Psoas muscle (tissue), 8 donors: ENCODE data around the gene TECPR2. TPM values are rescaled to one million over a fixed set of nuclear protein-coding genes. Genes with fewer than 3 reads are reported as not detected.
A peak's percentile ranks its signal among the peaks of the same experiment; 100 is the strongest.

Experiments
- ATAC-seq, 4 donors: fragments of 200-7000 bp; cut with Tn5 transposase; one replicate each; pipeline ENCODE4 v1.9.1; 2020; ENCODE audit warnings: moderate library complexity in 3 of 4, mild to moderate bottlenecking in 2 of 4
- DNase-seq, 2 donors: peaks; one replicate each; pipeline ENCODE4 v3.0.0-alpha.2; 2020
- H3K27ac ChIP-seq: fragments of 200-600 bp; one replicate; pipeline ENCODE4 v1.8.0; 2022
- H3K27me3 ChIP-seq, 3 donors: fragments of 200-600 bp in 1 of 3; one replicate each; pipeline versions ENCODE4 v1.6.1 to v1.8.0; 2013 to 2022; ENCODE audit warnings: low read length in 2 of 3, mild to moderate bottlenecking in 2 of 3, moderate library complexity in 1 of 3; ENCODE audit not compliant: insufficient read depth in 3 of 3
- H3K36me3 ChIP-seq, 2 donors: fragments of 200-600 bp in 1 of 2; one replicate each; pipeline versions ENCODE4 v1.6.1 to v1.8.0; 2013 to 2022; ENCODE audit warnings: low read depth in 1 of 2, mild to moderate bottlenecking in 1 of 2, moderate library complexity in 1 of 2; ENCODE audit not compliant: insufficient read depth in 1 of 2
- H3K4me1 ChIP-seq: fragments of 200-600 bp; one replicate; pipeline ENCODE4 v1.8.0; 2022
- H3K4me3 ChIP-seq: fragments of 200-600 bp; one replicate; pipeline ENCODE4 v1.8.0; 2022; ENCODE audit warnings: mild to moderate bottlenecking
- H3K9me3 ChIP-seq: fragments of 200-600 bp; one replicate; pipeline ENCODE4 v1.8.0; 2022
- WGBS, 3 donors: extraction: QIAGEN DNeasy Blood & Tissue Kit; methylation state at CpG; one replicate each; pipeline versions ENCODE4 v1.1.6 to v1.1.7; 2013; 5-methylcytosine and 5-hydroxymethylcytosine counted together
- intact Hi-C, 2 donors: fragments of 100-400 bp; cut with DNase I; formaldehyde crosslinking; loops; one replicate each; pipeline versions ENCODE4 v1.11.0 to v1.14.2; 2022
- polyA plus RNA-seq, 3 donors: library from polyadenylated mRNA; stranded (reverse); fragments of 200-250 nt; gene quantifications; one replicate each; pipeline ENCODE4 v1.2.3, GENCODE V29; 2013
- total RNA-seq, 4 donors: library from RNA; stranded (reverse); fragmentation: NEBNext Ultra II Directional in 2 of 4; extraction: Animal tissue kit (Norgen Biotek cat#: 25700) in 2 of 4; gene quantifications; one replicate each; pipeline versions ENCODE4 v1.2.1 to v1.2.4, GENCODE V29; 2021 to 2023
- TF ChIP-seq, protein P1 (sequence below): fragments of 200-600 bp; IDR thresholded peaks from one replicate; pipeline ENCODE4 v1.8.0; 2022; ENCODE audit warnings: antibody characterized with exemption
- donor health status: healthy with polysubstance abuse.
- donor health status: DM: no; HTN: no; CAD: no; lungs with moderate emphysema.
- donor health status: Bipolar disorder and iron deficiency.
- donor health status: healthy.
- donor health status: DM: yes; HTN: yes; CAD: no.
- donor health status: DM: no; HTN: no; CAD: no.
- donor health status: DM: no; HTN: no; CAD: no.
- donor health status: DM: yes; HTN: yes; CAD: no.

Gene TECPR2
- total and polyA plus RNA-seq, 7 donors: 5.7 to 22.5 (median 16.4) TPM

DNA sequence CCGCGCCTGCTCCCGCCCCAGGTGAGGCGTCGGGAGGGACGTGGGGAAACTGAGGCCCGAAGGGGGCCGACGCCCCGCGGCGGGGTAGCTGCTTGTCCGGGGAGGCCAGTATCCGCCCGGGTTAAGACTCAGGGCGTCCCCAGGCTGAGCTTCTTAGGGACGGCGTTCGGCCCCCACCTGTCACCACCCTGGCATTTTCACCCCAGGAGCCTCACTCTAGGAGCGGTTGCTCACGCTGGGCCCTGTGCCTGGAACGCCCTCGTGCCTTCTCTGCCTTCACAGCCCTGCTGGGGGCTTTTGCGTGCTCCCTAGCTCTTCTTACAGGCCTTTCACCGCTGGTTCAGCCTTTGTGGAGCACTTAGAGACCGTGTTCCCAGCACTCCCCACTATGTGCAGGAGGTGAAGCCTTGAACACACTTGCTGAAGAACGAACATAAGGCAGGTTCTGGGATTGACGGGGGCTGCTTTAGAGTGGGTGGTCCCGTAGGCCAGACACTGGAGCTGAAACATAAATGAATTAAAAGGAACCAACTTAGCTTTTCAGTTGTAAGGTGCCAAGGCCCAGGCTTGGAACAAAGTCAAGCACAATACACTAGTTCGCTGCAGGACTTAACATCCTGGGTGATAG is 42.6 kb upstream of the TECPR2 start:
- TF ChIP-seq, protein P1, sequence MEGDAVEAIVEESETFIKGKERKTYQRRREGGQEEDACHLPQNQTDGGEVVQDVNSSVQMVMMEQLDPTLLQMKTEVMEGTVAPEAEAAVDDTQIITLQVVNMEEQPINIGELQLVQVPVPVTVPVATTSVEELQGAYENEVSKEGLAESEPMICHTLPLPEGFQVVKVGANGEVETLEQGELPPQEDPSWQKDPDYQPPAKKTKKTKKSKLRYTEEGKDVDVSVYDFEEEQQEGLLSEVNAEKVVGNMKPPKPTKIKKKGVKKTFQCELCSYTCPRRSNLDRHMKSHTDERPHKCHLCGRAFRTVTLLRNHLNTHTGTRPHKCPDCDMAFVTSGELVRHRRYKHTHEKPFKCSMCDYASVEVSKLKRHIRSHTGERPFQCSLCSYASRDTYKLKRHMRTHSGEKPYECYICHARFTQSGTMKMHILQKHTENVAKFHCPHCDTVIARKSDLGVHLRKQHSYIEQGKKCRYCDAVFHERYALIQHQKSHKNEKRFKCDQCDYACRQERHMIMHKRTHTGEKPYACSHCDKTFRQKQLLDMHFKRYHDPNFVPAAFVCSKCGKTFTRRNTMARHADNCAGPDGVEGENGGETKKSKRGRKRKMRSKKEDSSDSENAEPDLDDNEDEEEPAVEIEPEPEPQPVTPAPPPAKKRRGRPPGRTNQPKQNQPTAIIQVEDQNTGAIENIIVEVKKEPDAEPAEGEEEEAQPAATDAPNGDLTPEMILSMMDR: no peak
- ATAC-seq (peak; percentile 5 to 9 (median 6)), DNase-seq (peak; percentile 59 to 85)
- 3 to 9% (median 4%) methylated on average over 14 to 30 of the region's 30 CpGs for WGBS, 3 donors
- Histone ChIP-seq H3K4me1 (peaks cover 29% of the 10 kb centered on the region), H3K9me3 (no peaks in the 10 kb centered on the region), H3K27me3 (no peaks in the 10 kb centered on the region), H3K4me3 (peak overlapping the region; percentile 85), H3K36me3 (peaks cover 0 to 10% of the 10 kb centered on the region in 2 donors), H3K27ac (peak overlapping the region; percentile 99)
- intact Hi-C loops: loop anchor here in 1 of 2 donors (5.0 kb wide), 1 partner anchor 192 kb away; no protein-coding TSS in a partner anchor

DNA sequence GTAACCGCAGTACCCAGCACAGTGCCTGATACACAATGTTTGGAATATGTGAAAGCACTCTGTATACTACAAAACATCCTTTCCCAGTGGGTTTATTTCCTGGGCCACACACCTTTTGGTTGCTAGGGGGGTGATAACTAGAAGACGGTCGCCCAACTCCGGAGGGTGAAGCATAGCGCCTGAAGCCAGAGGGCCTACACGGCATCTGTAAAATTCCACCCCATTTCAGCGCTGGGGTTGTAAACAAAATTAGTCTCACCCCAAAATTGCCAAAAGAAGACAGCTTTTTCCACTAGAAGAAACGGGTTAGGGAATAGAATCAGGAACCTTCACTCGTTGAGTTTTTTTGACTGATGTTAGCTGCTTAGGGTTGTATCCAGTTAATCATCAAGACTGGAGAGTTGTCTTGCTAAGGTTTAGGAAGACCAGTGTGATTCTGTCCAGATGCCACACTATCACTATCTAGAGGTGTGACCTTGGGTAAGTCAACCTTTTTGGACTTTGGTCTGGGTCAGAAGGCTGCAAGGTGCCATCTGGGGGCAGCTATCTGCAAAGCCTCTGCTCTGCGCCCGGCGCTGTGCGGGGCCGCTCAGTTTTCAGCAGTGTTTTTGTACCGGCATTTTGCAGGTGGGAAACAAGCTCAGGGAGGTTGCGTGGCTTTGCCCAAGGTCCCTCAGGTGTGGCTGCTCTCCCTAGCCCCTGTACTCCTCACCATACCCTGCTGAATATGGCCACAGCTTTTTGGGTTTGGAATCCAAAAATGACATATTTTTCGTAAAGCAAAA is 41.9 kb upstream of the TECPR2 start:
- ATAC-seq (no peak), DNase-seq (no peak)
- TF ChIP-seq, protein P1: no peak
- Histone ChIP-seq H3K4me1 (peaks cover 29% of the 10 kb centered on the region), H3K4me3 (peak overlapping the region; percentile 85), H3K27ac (peak overlapping the region; percentile 99), H3K27me3 (no peaks in the 10 kb centered on the region), H3K36me3 (peaks cover 0 to 17% of the 10 kb centered on the region in 2 donors), H3K9me3 (no peaks in the 10 kb centered on the region)
- intact Hi-C loops: loop anchor here in 1 of 2 donors (5.0 kb wide), 1 partner anchor 191 kb away; no protein-coding TSS in a partner anchor
- WGBS, 3 donors: 79 to 87% (median 81%) methylated on average over 17 of the region's 17 CpGs

DNA sequence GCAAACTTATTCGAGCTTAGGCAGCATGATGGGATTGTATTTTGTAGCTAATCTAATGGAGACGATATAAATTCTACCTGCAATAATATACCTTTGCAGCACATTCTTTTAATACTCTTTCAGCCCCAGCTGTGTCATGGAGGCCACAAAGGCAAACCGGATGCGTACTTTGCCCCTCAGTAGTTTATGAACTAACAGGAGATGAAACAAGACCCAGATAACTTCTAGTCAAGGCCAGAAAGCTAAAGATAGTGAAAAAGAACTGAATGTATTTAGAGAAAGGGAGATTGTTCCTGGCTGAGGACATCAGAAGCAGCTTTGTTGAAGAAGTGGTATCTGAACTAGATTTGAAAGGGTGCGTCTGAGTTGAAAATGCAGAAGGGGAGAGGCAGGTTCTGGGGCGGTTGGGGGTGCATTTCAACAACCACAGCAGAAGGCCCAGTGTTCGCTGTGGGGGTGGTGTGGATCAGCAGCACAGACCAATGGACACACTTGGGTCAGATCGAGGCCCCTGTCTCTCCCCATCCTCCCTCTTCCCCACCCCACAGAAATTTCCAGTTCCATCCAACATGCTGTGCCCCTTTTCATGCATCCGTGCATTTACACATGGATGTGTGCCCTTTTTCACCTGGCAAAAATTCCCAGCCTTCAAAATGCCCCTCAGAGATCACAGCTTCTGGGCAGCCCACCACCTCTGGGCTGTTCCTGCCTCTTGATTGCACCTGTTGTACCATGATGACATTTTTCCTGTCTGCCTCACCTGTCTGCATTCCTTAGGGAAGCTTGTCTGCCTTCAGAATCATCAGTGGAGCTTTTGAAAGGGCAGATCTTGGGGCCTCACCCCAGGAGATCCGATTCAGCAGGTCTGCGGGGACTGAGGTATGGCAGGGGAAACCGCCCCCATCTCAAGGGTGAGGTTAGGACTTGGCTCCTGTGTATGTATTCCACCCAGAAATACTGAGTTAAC is 41.0 kb upstream of the TECPR2 start:
- Histone ChIP-seq H3K36me3 (peaks cover 0 to 26% of the 10 kb centered on the region in 2 donors), H3K9me3 (no peaks in the 10 kb centered on the region), H3K4me1 (peaks cover 20% of the 10 kb centered on the region), H3K27ac (no peak overlapping the region), H3K4me3 (no peak overlapping the region), H3K27me3 (no peaks in the 10 kb centered on the region)
- no peak for ATAC-seq
- TF ChIP-seq, protein P1: no peak
- 87 to 91% (median 88%) methylated on average over 12 of the region's 12 CpGs for WGBS, 3 donors
- intact Hi-C loops: loop anchor here in 1 of 2 donors (5.0 kb wide), 1 partner anchor 191 kb away; no protein-coding TSS in a partner anchor
- no peak for DNase-seq

DNA sequence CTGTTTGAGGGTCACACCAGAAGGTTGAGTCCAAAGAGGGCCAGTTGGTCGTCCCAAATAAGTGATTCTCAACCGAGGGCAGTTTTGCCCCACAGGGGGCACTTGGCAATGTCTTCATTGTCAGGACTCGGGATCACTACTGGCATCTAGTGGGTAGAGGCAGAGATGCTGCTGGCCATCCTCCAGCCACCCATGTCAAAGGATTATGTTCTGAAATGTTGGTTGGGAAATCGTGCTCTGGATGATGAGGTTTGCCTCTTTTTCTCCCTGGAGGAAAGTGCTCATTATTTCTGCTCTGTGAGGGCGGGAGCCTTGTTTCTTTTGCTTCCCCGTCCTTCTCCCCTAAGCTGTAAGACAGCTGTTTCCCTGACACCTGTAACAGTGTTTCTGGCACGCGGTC is 39.6 kb upstream of the TECPR2 start:
- peak; percentile 80 to 92 for DNase-seq
- peak overlapping the region; percentile 41 for H3K27ac ChIP-seq
- H3K9me3 ChIP-seq: no peaks in the 10 kb centered on the region

More for the DNA sequence above, 39.6 kb upstream of the TECPR2 start:
- TF ChIP-seq, protein P1: peak; percentile 43
- peak in 3 of 4 donors; percentile 43 to 57 (median 51) for ATAC-seq
- Histone ChIP-seq H3K4me3 (no peak overlapping the region), H3K4me1 (peaks cover 19% of the 10 kb centered on the region), H3K27me3 (no peaks in the 10 kb centered on the region), H3K36me3 (peaks cover 0 to 26% of the 10 kb centered on the region in 2 donors)
- 19 to 24% (median 21%) methylated on average over 8 of the region's 8 CpGs for WGBS, 3 donors
- intact Hi-C loops: loop anchor here in 1 of 2 donors (5.0 kb wide), 1 partner anchor 189 kb away; no protein-coding TSS in a partner anchor
